HG03558 (cell line): ENCODE results near the gene CCDC30.

ENCODE experiments used
- ATAC-seq: cut with Tn5 transposase; IDR thresholded peaks from one replicate; pipeline ENCODE4 v1.9.1; 2021; ENCODE audit warnings: moderate number of reproducible peaks; ENCODE audit not compliant: unreplicated experiment; ENCODE audit errors: extremely low read depth

Gene CCDC30

GRCh38 chr1:42682739-42683531, 219.8 kb downstream of the CCDC30 start:
- peak; percentile 21 for ATAC-seq

DNA sequence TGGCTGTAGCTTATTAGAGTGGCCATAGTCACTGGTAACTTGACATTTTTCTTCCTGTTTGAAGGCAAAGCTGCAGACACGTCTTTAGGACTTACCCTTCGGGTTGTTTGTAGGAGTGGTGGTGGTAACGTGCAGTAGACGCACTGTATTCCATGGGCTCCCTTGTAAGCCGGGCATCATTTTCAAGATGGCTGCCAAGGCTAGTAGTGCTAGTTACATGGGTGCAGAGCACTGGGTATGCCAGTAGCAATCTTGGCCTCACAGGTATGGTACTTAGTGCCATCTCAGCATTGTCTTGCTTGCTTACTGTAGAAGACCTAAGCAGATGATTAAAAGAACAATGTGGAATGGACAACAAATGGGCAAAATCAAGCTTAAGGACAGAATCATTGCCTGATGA, 221.1 kb downstream of the CCDC30 start:
- ATAC-seq = no peak

- no peak for ATAC-seq
Measured at GRCh38 chr1:42686418-42686817, 223.3 kb downstream of the CCDC30 start.

DNA sequence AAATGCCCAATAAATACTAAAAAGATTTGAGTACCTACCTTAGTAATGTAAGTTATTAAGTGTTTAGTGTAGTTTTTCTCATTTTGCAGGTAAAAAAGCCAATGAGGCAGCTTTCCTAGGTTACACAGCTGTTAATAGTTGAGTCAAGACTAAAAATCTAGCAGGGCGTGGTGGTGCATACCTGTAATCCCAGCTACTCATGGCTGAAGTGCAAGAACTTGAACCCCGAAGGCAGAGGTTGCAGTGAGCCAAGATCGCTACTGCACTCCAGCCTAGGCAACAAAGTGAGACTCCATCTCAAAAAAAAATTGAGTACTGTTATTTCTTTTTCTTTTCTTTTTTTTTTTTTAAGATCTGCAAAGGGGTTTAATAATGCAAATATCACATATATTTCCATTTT, 226.8 kb downstream of the CCDC30 start:
- ATAC-seq = no peak

DNA sequence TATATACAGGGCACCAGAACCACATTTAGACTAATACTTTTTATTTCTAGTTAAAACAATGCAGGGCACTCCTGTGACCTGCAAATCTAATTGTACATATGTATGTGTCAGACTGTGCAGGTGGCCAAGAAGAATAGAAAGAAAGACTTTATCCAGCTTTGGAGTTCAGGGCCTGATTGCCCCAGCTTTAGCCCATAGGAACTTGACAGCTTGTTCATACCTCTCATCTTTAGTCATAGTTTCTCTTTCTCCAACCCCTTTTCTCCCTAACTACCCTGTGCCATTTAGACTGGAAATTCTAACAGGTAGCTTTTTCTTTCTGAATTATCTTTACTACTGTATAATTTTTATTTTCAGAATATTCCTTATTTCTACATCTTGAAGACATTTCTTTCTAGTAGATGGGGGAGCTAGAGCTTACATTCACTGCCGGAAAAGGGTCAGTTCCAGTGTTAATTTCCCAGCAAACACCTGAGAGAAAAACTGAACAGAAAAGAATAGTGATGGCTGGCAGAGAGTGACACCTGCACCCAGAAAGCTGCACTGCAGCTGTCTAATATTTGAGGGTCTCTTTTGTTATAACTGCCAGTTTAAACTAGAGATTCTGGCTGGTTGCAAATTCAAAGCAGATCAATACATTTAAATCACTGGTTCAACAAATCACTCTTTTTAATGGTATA, 227.5 kb downstream of the CCDC30 start:
- no peak for ATAC-seq

DNA sequence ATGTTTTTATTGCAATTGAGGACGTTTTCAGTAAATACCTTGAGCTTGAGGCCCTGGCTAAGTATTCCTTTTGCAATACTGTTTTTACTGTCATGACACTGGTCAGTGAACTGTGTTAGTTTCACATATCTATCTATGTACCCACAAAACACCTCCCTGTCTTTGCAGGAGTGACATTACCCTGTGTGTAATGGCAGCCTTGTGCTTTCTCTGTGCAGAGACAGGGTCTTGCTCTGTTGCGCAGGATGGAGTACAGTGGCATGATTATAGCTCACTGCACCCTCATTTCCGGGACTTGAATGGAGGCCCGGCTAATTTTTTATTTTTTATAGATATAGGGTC, 228.0 kb downstream of the CCDC30 start:
- ATAC-seq = no peak

DNA sequence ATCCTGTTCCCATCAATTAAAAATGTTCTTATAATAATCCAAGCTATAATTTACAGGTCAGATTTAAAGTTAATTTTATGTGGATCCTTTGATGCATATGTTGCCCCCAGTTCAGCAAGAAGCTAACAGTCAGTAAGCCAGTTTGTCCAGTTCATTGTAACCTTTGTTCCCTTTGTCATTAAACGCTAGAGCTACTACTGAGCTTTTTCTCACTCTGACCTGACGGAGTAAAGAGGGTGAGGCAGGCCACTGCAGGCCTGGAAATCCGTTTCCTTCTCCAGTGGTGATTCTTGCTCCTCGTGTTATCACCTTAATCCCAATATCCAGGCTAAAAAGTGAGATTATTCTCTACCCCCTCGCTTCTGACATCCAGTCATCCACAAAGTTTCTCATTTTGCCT, 229.4 kb downstream of the CCDC30 start:
- no peak for ATAC-seq

GRCh38 chr1:42692911-42693310, 229.8 kb downstream of the CCDC30 start:
- no peak for ATAC-seq

DNA sequence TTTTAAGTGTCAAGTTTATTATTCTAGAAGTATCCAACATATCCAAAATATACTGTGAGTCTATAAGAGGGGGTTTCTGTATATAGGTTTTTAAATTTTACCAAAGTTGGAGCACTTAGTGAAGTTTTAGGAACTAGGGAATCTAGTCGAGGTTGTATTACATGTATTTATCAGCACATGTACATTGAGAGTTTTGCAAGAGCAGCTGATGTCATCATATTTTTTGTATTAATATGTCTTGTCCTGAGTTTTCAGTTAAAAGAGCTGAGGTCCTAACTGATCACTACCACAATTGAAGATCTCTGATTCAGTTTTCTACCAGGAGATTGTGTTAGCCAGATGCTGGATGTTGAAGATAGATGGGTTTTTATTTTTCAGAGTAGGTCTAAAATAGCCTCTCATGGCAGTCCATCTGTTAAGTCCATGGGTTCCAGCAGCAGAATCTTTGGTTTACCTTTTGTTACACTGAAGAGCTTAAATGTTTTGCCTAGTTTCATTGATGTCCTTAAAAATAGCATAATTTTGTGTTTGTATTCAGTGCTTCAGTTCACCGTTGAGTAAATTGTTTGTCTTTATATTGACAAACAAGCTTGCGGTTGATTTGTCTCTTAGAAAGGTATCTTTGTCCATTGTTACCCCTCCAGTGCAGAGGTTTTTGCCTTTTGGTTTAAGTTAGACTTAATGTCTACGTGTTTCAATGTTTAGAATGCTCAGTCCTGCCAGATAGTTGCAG, 235.2 kb downstream of the CCDC30 start:
- ATAC-seq = no peak

- no peak for ATAC-seq
Measured at GRCh38 chr1:42700006-42700405, 236.9 kb downstream of the CCDC30 start.

DNA sequence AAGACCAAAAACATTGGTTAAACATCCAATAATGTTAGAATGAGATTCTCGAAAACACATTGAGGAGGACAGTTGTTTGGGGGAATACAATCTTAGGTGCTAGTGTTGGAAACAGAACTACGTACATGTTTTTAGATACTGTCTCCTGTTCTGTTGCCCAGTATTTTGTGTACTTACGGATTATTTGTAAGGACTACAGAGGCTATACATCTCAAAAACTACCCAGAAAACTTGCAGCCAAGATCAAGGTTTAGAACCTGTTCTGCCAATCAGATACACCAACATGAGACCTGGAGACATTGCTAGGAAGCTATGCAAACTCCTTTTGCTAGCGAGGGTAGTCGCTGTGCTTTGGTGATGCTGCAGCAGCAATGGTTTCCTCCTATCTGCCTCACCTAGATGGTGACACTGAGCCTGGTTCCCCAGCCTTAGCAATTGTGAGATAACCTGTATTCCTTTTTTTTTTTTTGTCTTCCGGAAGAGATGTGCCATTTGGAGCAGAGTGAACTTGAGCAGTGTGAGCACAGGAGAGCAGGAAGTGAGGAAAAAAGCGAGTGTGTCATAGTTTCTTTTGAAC, 240.9 kb downstream of the CCDC30 start:
- ATAC-seq = no peak
